C4-2B (cell line): ENCODE data around the gene CAMK2N1.

Source experiments
- ZFX ChIP-seq: fragments of 450-650 bp; IDR thresholded peaks from 2 replicates; pipeline ENCODE4 v1.6.1; 2017
- TF ChIP-seq, protein P1 (sequence below): fragments of 450-650 bp; conservative IDR thresholded peaks from 2 replicates; pipeline ENCODE4 v1.5.1; 2017; ENCODE audit warnings: mild to moderate bottlenecking

- TF ChIP-seq, protein P1, sequence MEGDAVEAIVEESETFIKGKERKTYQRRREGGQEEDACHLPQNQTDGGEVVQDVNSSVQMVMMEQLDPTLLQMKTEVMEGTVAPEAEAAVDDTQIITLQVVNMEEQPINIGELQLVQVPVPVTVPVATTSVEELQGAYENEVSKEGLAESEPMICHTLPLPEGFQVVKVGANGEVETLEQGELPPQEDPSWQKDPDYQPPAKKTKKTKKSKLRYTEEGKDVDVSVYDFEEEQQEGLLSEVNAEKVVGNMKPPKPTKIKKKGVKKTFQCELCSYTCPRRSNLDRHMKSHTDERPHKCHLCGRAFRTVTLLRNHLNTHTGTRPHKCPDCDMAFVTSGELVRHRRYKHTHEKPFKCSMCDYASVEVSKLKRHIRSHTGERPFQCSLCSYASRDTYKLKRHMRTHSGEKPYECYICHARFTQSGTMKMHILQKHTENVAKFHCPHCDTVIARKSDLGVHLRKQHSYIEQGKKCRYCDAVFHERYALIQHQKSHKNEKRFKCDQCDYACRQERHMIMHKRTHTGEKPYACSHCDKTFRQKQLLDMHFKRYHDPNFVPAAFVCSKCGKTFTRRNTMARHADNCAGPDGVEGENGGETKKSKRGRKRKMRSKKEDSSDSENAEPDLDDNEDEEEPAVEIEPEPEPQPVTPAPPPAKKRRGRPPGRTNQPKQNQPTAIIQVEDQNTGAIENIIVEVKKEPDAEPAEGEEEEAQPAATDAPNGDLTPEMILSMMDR: no peak
- no peak for TF ChIP-seq ZFX
These were observed 2.0 kb downstream of the CAMK2N1 start for GRCh38 chr1:20483833-20484518.
